HG03342 (cell line): ENCODE measurements around the gene OR2J2.
"Not testable (repeated sequence)": the region's sequence is repeated elsewhere in the genome, so short reads cannot be mapped to it uniquely, and the experiment has no call there.

Experiments used
- ATAC-seq: cut with Tn5 transposase; IDR thresholded peaks from one replicate; pipeline ENCODE4 v1.9.1; 2021; ENCODE audit warnings: mild to moderate bottlenecking, moderate library complexity; ENCODE audit not compliant: unreplicated experiment

OR2J2 gene

GRCh38 chr6:29218056-29218455 lies 47.3 kb downstream of the OR2J2 start:
- not testable (repeated sequence) for ATAC-seq
